Measurements from ENCODE around the gene E2F2.

The E2F2 gene

GRCh38 chr1:23521588-23521987 is 9.4 kb downstream of the E2F2 start:
- H3K9me3 ChIP-seq (ENCODE audit: insufficient read depth, low read length), result no peaks in the 10 kb centered on the region
- peaks cover 24% of the 10 kb centered on the region for H3F3A ChIP-seq (ENCODE audit: insufficient read depth)
- no peak overlapping the region for H3K9ac ChIP-seq (ENCODE audit: low read length)
- peaks cover 28% of the 10 kb centered on the region for H3K36me3 ChIP-seq (ENCODE audit: low read length)
- H3K27me3 ChIP-seq (ENCODE audit: low read length), result no peaks in the 10 kb centered on the region
- H3K4me3 ChIP-seq (ENCODE audit: insufficient read depth, low read length, poor library complexity, severe bottlenecking), result no peak overlapping the region
- no peak overlapping the region for H2AFZ ChIP-seq (ENCODE audit: low read depth, low read length, severe bottlenecking)
- H3K9me2 ChIP-seq (replicated peaks; ENCODE audit: insufficient read depth, low read length), result no peaks in the 10 kb centered on the region
- peaks cover 45% of the 10 kb centered on the region for H3K79me2 ChIP-seq (ENCODE audit: insufficient read depth, low read length)
- H3K27ac ChIP-seq (ENCODE audit: low read depth, low read length), result no peak overlapping the region
- TF ChIP-seq, protein P1, sequence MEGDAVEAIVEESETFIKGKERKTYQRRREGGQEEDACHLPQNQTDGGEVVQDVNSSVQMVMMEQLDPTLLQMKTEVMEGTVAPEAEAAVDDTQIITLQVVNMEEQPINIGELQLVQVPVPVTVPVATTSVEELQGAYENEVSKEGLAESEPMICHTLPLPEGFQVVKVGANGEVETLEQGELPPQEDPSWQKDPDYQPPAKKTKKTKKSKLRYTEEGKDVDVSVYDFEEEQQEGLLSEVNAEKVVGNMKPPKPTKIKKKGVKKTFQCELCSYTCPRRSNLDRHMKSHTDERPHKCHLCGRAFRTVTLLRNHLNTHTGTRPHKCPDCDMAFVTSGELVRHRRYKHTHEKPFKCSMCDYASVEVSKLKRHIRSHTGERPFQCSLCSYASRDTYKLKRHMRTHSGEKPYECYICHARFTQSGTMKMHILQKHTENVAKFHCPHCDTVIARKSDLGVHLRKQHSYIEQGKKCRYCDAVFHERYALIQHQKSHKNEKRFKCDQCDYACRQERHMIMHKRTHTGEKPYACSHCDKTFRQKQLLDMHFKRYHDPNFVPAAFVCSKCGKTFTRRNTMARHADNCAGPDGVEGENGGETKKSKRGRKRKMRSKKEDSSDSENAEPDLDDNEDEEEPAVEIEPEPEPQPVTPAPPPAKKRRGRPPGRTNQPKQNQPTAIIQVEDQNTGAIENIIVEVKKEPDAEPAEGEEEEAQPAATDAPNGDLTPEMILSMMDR (IDR thresholded peaks at IDR 0.05; ENCODE audit: insufficient read depth, low read length, poor library complexity, severe bottlenecking), result no peak
- no peak for TF ChIP-seq EZH2phosphoT487 (conservative IDR thresholded peaks at IDR 0.05; ENCODE audit: low read length)
- H4K20me1 ChIP-seq (ENCODE audit: low read depth, low read length), result peaks cover 8% of the 10 kb centered on the region; the same call in 1 of the 2 replicates
- no peak overlapping the region for H3K4me2 ChIP-seq (ENCODE audit: low read depth, low read length, poor library complexity, severe bottlenecking)

DNA sequence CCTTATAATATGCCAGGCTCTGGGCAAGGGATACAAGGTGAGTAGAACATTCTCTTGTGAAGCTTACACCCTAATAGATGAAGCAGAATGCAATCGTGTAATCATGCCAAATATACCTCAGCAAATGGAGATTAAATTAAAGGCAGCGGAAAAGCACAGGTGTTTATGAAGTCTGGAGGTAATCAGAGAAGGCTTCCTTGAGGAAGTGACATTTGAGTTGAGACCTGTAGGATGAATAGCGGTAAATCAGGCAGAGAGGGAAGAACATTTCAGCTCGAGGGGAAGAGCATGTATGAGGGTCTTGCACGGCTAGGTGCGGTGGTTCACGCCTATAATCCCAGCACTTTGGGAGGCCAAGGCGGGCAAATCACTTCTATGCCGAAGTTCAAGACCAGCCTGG is 13.5 kb downstream of the E2F2 start:
- H3K79me2 ChIP-seq (ENCODE audit: insufficient read depth, low read length), result peaks cover 12% of the 10 kb centered on the region
- no peak overlapping the region for H3K4me3 ChIP-seq (ENCODE audit: insufficient read depth, low read length, poor library complexity, severe bottlenecking)
- peaks cover 31% of the 10 kb centered on the region; the same call in 1 of the 2 replicates for H3K36me3 ChIP-seq (ENCODE audit: low read length)
- H3K9me3 ChIP-seq (ENCODE audit: insufficient read depth, low read length), result no peaks in the 10 kb centered on the region
- H3K9ac ChIP-seq (ENCODE audit: low read length), result no peak overlapping the region
- no peaks in the 10 kb centered on the region for H3K27me3 ChIP-seq (ENCODE audit: low read length)
- H2AFZ ChIP-seq (ENCODE audit: low read depth, low read length, severe bottlenecking), result no peak overlapping the region
- peaks cover 6% of the 10 kb centered on the region; the same call in 1 of the 2 replicates for H3F3A ChIP-seq (ENCODE audit: insufficient read depth)
- H4K20me1 ChIP-seq (ENCODE audit: low read depth, low read length), result 0 out of 2 replicates have a peak, but pooled peaks cover 2% of the 10 kb centered on the region
- H3K27ac ChIP-seq (ENCODE audit: low read depth, low read length), result no peak overlapping the region
- no peak for TF ChIP-seq EZH2phosphoT487 (conservative IDR thresholded peaks at IDR 0.05; ENCODE audit: low read length)
- TF ChIP-seq, protein P1 (IDR thresholded peaks at IDR 0.05; ENCODE audit: insufficient read depth, low read length, poor library complexity, severe bottlenecking), result no peak
- no peaks in the 10 kb centered on the region for H3K9me2 ChIP-seq (replicated peaks; ENCODE audit: insufficient read depth, low read length)
- H3K4me2 ChIP-seq (ENCODE audit: low read depth, low read length, poor library complexity, severe bottlenecking), result no peak overlapping the region

DNA sequence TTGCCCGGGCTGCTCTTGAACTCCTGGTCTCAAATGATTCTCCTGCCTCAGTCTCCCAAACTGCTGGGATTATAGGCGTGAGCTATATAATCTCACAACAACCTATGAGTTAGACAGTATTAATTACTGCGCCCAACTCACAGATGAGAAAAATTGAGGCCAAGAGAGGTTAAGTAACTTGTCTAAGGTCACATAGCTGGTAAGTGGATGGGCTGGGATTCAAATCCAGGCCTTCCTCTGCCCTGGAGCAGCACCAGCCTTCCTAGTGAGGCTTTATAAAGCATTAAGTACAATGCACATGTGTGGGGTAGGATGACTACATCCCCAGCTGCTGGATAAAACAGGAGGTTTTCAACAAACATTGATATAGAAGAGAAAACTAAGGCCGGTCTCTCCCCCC is 15.1 kb downstream of the E2F2 start:
- Histone ChIP-seq H3K36me3 (ENCODE audit: low read length) (peaks cover 40% of the 10 kb centered on the region; the same call in 1 of the 2 replicates), H3K4me3 (ENCODE audit: insufficient read depth, low read length, poor library complexity, severe bottlenecking) (no peak overlapping the region), H4K20me1 (ENCODE audit: low read depth, low read length) (no peaks in the 10 kb centered on the region)

More for the DNA sequence above, 15.1 kb downstream of the E2F2 start:
- Histone ChIP-seq H3K9ac (ENCODE audit: low read length) (no peak overlapping the region), H2AFZ (ENCODE audit: low read depth, low read length, severe bottlenecking) (no peak overlapping the region), H3K27me3 (ENCODE audit: low read length) (no peaks in the 10 kb centered on the region), H3K79me2 (ENCODE audit: insufficient read depth, low read length) (peaks cover 3% of the 10 kb centered on the region), H3K9me3 (ENCODE audit: insufficient read depth, low read length) (no peaks in the 10 kb centered on the region), H3K9me2 (replicated peaks; ENCODE audit: insufficient read depth, low read length) (no peaks in the 10 kb centered on the region), H3F3A (ENCODE audit: insufficient read depth) (peaks cover 2% of the 10 kb centered on the region; the same call in 1 of the 2 replicates), H3K4me2 (ENCODE audit: low read depth, low read length, poor library complexity, severe bottlenecking) (no peak overlapping the region), H3K27ac (ENCODE audit: low read depth, low read length) (no peak overlapping the region)
- TF ChIP-seq, protein P1 (IDR thresholded peaks at IDR 0.05; ENCODE audit: insufficient read depth, low read length, poor library complexity, severe bottlenecking), result no peak
- TF ChIP-seq EZH2phosphoT487 (conservative IDR thresholded peaks at IDR 0.05; ENCODE audit: low read length), result no peak

All from SU-DHL-6 (cell line).